Adrenal gland (tissue), 12 donors: ENCODE measurements around the gene PEPD. TPM values are rescaled to one million over a fixed set of nuclear protein-coding genes. Genes with fewer than 3 reads are reported as not detected.
A peak's percentile ranks its signal among the peaks of the same experiment; 100 is the strongest.

Source experiments
- DNase-seq, 7 donors: peaks; one replicate each; pipeline ENCODE4 v3.0.0-alpha.2; 2019 to 2020
- H3K27ac ChIP-seq, 5 donors: fragments of 200-600 bp; sonication (generic) in 4 of 5; 1 replicate in 3 of 5; 2 replicates in 2 of 5; pipeline versions ENCODE4 v1.5.1 to v1.8.0; 2016 to 2020; ENCODE audit warnings: mild to moderate bottlenecking in 1 of 5
- H3K27me3 ChIP-seq: fragments of 200-600 bp; 2 replicates; pipeline ENCODE4 v1.8.0; 2021
- H3K36me3 ChIP-seq, 2 donors: fragments of 200-600 bp; replicated peaks in 1 of 2; 1 replicate in 1 of 2; 2 replicates in 1 of 2; pipeline versions ENCODE4 v1.5.1 to v1.8.0; 2018 to 2022
- H3K4me1 ChIP-seq, 2 donors: fragments of 200-600 bp; replicated peaks in 1 of 2; 1 replicate in 1 of 2; 2 replicates in 1 of 2; pipeline versions ENCODE4 v1.5.1 to v1.8.0; 2018 to 2021
- H3K4me3 ChIP-seq, 4 donors: fragments of 200-600 bp; sonication (generic) in 3 of 4; one replicate each; pipeline ENCODE4 v1.5.1; 2016 to 2018
- H3K9me3 ChIP-seq, 3 donors: fragments of 200-600 bp; sonication (generic) in 1 of 3; replicated peaks in 1 of 3; 1 replicate in 2 of 3; 2 replicates in 1 of 3; pipeline versions ENCODE4 v1.5.1 to v1.8.0; 2016 to 2021
- POLR2A ChIP-seq, 2 donors: fragments of 450-650 bp; IDR thresholded peaks; one replicate each; pipeline ENCODE4 v1.6.1; 2017; ENCODE audit warnings: antibody characterized with exemption in 2 of 2, mild to moderate bottlenecking in 2 of 2, moderate library complexity in 1 of 2
- WGBS, 4 donors: extraction: QIAGEN DNeasy Blood & Tissue Kit in 2 of 4; methylation state at CpG; one replicate each; pipeline versions ENCODE4 v1.1.5 to v1.1.7; 2013 to 2017; 5-methylcytosine and 5-hydroxymethylcytosine counted together
- intact Hi-C, 2 donors: fragments of 100-400 bp; cut with DNase I; formaldehyde crosslinking; loops; one replicate each; pipeline versions ENCODE4 v1.14.1 to v1.15.0; 2022 to 2023
- polyA plus RNA-seq, 3 donors: library from polyadenylated mRNA; stranded (reverse); fragments of 200-250 nt in 2 of 3; fragments of 350-450 nt in 1 of 3; fragmentation: Illumina TruSeq in 1 of 3; extraction: RNeasy Lipid Tissue Mini Kit (QIAGEN cat#74804) in 1 of 3; gene quantifications; one replicate each; pipeline ENCODE4 v1.2.3, GENCODE V29; 2013 to 2014
- total RNA-seq, 9 donors: library from RNA; depleted of rRNA in 4 of 9; stranded (reverse); fragments of >200 nt in 4 of 9; fragments of 120-200 nt in 1 of 9; fragmentation: NEBNext Ultra II Directional in 1 of 9; extraction: Animal tissue kit (Norgen Biotek cat#: 25700) in 1 of 9; gene quantifications; one replicate each; pipeline versions ENCODE4 v1.1.0 to v1.2.4, GENCODE V29; 2013 to 2023
- TF ChIP-seq, protein P1 (sequence below), 6 experiments: fragments of 450-650 bp in 4 of 6; fragments of 200-600 bp in 2 of 6; sonication (generic) in 1 of 6; IDR thresholded peaks; 1 replicate in 5 of 6; 2 replicates in 1 of 6; pipeline versions ENCODE4 v1.5.1 to v1.8.0; 2016 to 2021; ENCODE audit warnings: antibody characterized with exemption in 6 of 6, mild to moderate bottlenecking in 2 of 6, moderate library complexity in 1 of 6
- donor health status: healthy with polysubstance abuse.
- donor health status: Bipolar disorder and iron deficiency.
- donor health status: DM: yes; HTN: yes; CAD: no.
- donor health status: DM: no; HTN: no; CAD: no.
- donor health status: DM: no; HTN: no; CAD: no.
- donor health status: DM: yes; HTN: yes; CAD: no.

The PEPD gene
- total and polyA plus RNA-seq, 12 donors, result 24.4 to 311 (median 116) TPM

DNA sequence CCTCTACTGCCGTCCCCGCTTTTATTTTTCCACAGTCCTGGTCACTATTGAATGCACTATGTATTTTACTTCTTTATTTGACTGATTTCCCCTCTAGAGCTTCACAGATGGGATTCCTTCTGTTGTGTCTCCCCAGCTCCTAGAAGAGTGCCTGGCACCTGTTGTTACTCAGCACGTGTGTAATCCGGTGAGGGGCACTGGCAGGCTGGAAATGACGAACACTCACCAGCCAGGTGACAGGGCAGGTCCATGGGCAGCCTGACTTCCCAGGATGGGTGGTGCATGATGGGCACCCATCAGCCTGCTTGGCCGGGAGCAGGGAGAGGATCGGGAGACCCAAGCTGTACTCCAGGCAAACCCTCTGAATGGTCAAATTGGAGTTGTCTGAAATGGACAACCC, 80.9 kb downstream of the PEPD start:
- WGBS, 4 donors, result 92 to 97% (median 97%) methylated on average over 4 to 7 of the region's 7 CpGs

GRCh38 chr19:33440241-33440640, 81.3 kb downstream of the PEPD start:
- H3K4me1 ChIP-seq, result no peaks in the 10 kb centered on the region
- no peak for DNase-seq
- WGBS, 4 donors, result 75 to 84% (median 83%) methylated on average over 6 of the region's 6 CpGs
- no peak overlapping the region for H3K27ac ChIP-seq
- no peaks in the 10 kb centered on the region for H3K27me3 ChIP-seq
- intact Hi-C loops, result no loop called here
- H3K4me3 ChIP-seq, result no peak overlapping the region
- H3K9me3 ChIP-seq, result no peaks in the 10 kb centered on the region
- H3K36me3 ChIP-seq, result no peaks in the 10 kb centered on the region
- TF ChIP-seq, protein P1, sequence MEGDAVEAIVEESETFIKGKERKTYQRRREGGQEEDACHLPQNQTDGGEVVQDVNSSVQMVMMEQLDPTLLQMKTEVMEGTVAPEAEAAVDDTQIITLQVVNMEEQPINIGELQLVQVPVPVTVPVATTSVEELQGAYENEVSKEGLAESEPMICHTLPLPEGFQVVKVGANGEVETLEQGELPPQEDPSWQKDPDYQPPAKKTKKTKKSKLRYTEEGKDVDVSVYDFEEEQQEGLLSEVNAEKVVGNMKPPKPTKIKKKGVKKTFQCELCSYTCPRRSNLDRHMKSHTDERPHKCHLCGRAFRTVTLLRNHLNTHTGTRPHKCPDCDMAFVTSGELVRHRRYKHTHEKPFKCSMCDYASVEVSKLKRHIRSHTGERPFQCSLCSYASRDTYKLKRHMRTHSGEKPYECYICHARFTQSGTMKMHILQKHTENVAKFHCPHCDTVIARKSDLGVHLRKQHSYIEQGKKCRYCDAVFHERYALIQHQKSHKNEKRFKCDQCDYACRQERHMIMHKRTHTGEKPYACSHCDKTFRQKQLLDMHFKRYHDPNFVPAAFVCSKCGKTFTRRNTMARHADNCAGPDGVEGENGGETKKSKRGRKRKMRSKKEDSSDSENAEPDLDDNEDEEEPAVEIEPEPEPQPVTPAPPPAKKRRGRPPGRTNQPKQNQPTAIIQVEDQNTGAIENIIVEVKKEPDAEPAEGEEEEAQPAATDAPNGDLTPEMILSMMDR (IDR thresholded peaks at IDR 0.05), result no peak
- no peak for TF ChIP-seq POLR2A (IDR thresholded peaks at IDR 0.05)

More for the DNA sequence above, 80.9 kb downstream of the PEPD start:
- TF ChIP-seq, protein P1 (IDR thresholded peaks at IDR 0.05), result no peak
- TF ChIP-seq POLR2A (IDR thresholded peaks at IDR 0.05), result no peak
- DNase-seq, result no peak
- Histone ChIP-seq H3K27ac (no peak overlapping the region), H3K4me1 (no peaks in the 10 kb centered on the region), H3K4me3 (no peak overlapping the region), H3K36me3 (no peaks in the 10 kb centered on the region), H3K27me3 (no peaks in the 10 kb centered on the region), H3K9me3 (no peaks in the 10 kb centered on the region)
- intact Hi-C loops, result no loop called here

DNA sequence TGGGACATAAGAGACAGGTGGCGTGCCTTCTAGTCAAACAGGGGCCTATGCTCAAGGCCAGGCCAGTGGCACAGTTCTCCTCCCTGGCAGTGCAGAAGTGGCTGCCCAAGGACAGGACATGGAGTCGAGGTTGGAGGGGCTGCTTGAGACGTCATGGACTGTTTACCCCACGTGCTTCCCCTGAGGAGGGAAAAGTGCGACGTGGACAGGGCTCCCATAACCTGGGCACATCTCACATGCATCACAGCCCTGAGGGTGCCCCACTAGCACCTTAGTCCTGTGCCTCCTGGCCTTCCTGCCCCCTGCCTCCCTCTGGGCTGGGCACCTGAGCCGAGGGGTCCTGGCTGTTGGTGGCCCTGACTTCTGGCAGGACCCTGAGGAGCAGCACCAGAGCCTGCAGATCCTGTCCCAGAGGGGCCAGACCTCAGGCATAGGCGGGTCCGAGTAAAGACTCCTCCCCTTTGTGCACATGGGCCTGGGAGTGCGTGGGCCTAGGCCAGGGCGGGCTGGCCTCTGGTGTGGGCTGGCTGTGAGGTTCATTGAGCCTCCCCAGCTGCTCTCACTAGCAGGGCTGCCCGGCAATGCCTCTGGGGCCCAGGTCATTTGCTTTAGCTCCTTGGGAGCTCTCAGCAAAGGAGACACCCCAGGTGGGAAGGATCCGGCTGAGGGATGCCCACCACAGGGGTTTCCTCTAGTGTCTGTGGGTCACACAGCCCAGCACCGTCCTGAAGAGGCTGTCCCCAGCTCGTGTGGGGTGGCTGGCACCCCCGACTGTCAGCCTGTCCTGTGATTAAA, 82.4 kb downstream of the PEPD start:
- no peaks in the 10 kb centered on the region for H3K27me3 ChIP-seq
- no peak overlapping the region for H3K4me3 ChIP-seq
- H3K36me3 ChIP-seq, result no peaks in the 10 kb centered on the region
- H3K4me1 ChIP-seq, result no peaks in the 10 kb centered on the region
- no peak for DNase-seq
- no peak overlapping the region for H3K27ac ChIP-seq
- TF ChIP-seq, protein P1 (IDR thresholded peaks at IDR 0.05), result no peak
- no peak for TF ChIP-seq POLR2A (IDR thresholded peaks at IDR 0.05)
- intact Hi-C loops, result no loop called here
- WGBS, 4 donors, result 83 to 85% (median 84%) methylated on average over 7 to 16 of the region's 16 CpGs
- no peaks in the 10 kb centered on the region for H3K9me3 ChIP-seq

GRCh38 chr19:33437821-33438671, 83.5 kb downstream of the PEPD start:
- H3K9me3 ChIP-seq, result no peaks in the 10 kb centered on the region

More at GRCh38 chr19:33437821-33438671, 83.5 kb downstream of the PEPD start:
- intact Hi-C loops, result no loop called here
- no peaks in the 10 kb centered on the region for H3K4me1 ChIP-seq
- H3K36me3 ChIP-seq, result no peaks in the 10 kb centered on the region
- no peak overlapping the region for H3K27ac ChIP-seq
- no peak for TF ChIP-seq POLR2A (IDR thresholded peaks at IDR 0.05)
- TF ChIP-seq, protein P1 (IDR thresholded peaks at IDR 0.05), result no peak
- H3K27me3 ChIP-seq, result no peaks in the 10 kb centered on the region
- DNase-seq, result peak in 1 of 7 donors; percentile 69
- no peak overlapping the region for H3K4me3 ChIP-seq
- WGBS, 4 donors, result 79 to 84% (median 81%) methylated on average over 9 to 11 of the region's 11 CpGs
